Glomerular endothelial cell (primary cell): ENCODE measurements around the gene DBP. TPM values are rescaled to one million over a fixed set of nuclear protein-coding genes. Genes with fewer than 3 reads are reported as not detected.
"Not testable (repeated sequence)": the region's sequence is repeated elsewhere in the genome, so short reads cannot be mapped to it uniquely, and the experiment has no call there.

ENCODE experiments used
- DNase-seq: peaks from one replicate; pipeline ENCODE4 v3.0.0-alpha.2; 2011; ENCODE audit warnings: low read depth, low spot score; ENCODE audit errors: extremely low read depth
- total RNA-seq: library from RNA; depleted of rRNA; stranded (reverse); fragments of >200 nt; gene quantifications from 2 replicates; pipeline ENCODE4 v1.2.3, GENCODE V29; 2015

Gene DBP
- total RNA-seq, 1 donor from 2014 or later = 2.9 TPM

GRCh38 chr19:48642862-48643261 is 5.7 kb upstream of the DBP start:
- DNase-seq = no peak

GRCh38 chr19:48641850-48642249 is 4.7 kb upstream of the DBP start:
- DNase-seq = no peak

- DNase-seq = no peak
Observed at GRCh38 chr19:48639483-48640375, 2.5 kb upstream of the DBP start.

GRCh38 chr19:48638831-48639381 is 1.7 kb upstream of the DBP start:
- no peak for DNase-seq

- DNase-seq = no peak
Observed at GRCh38 chr19:48637948-48638830, 1.0 kb upstream of the DBP start.

GRCh38 chr19:48637449-48637947 is 319 bp upstream of the DBP start:
- no peak for DNase-seq

- DNase-seq = no peak
Observed at GRCh38 chr19:48635966-48636858, 967 bp downstream of the DBP start.

- no peak for DNase-seq
Observed at GRCh38 chr19:48635263-48635965, 1.8 kb downstream of the DBP start.

GRCh38 chr19:48634424-48635262 is 2.5 kb downstream of the DBP start:
- DNase-seq = no peak

GRCh38 chr19:48634036-48634342 is 3.2 kb downstream of the DBP start:
- DNase-seq = no peak

GRCh38 chr19:48633148-48634035 is 3.8 kb downstream of the DBP start:
- DNase-seq = no peak

GRCh38 chr19:48632692-48633147 is 4.5 kb downstream of the DBP start:
- no peak for DNase-seq

- DNase-seq = not testable (repeated sequence)
Observed at GRCh38 chr19:48632286-48632685, 4.9 kb downstream of the DBP start.

GRCh38 chr19:48631225-48631624 is 6.0 kb downstream of the DBP start:
- no peak for DNase-seq

- no peak for DNase-seq
Observed at GRCh38 chr19:48630296-48631063, 6.7 kb downstream of the DBP start.

- no peak for DNase-seq
Observed at GRCh38 chr19:48629599-48630295, 7.4 kb downstream of the DBP start.

GRCh38 chr19:48629297-48629598 is 7.9 kb downstream of the DBP start:
- no peak for DNase-seq
